Liver (tissue), 9 donors: ENCODE results near the gene ZNF205. TPM values are rescaled to one million over a fixed set of nuclear protein-coding genes. Genes with fewer than 3 reads are reported as not detected.

ENCODE experiments used
- DNase-seq: peaks from one replicate; pipeline ENCODE4 v3.0.0-alpha.2; 2017; ENCODE audit warnings: low spot score
- H3K27ac ChIP-seq, 2 donors: one replicate each; pipeline ENCODE4 v1.7.0; 2013; ENCODE audit warnings: inconsistent platforms in 2 of 2, low read length in 2 of 2, control low read depth in 1 of 2, low read depth in 1 of 2, mild to moderate bottlenecking in 1 of 2
- H3K27me3 ChIP-seq, 4 donors: one replicate each; pipeline versions ENCODE4 v1.6.1 to v1.7.0; 2013; ENCODE audit warnings: low read length in 3 of 4, inconsistent platforms in 1 of 4, mild to moderate bottlenecking in 1 of 4, moderate library complexity in 1 of 4; ENCODE audit not compliant: control insufficient read depth in 4 of 4, insufficient read depth in 4 of 4
- H3K36me3 ChIP-seq, 4 donors: one replicate each; pipeline versions ENCODE4 v1.6.1 to v1.7.0; 2013; ENCODE audit warnings: low read length in 3 of 4, mild to moderate bottlenecking in 3 of 4, low read depth in 1 of 4, moderate library complexity in 1 of 4; ENCODE audit not compliant: control insufficient read depth in 4 of 4, insufficient read depth in 3 of 4
- H3K4me1 ChIP-seq, 4 donors: one replicate each; pipeline versions ENCODE4 v1.6.1 to v1.7.0; 2013; ENCODE audit warnings: low read length in 3 of 4, mild to moderate bottlenecking in 3 of 4, moderate library complexity in 1 of 4; ENCODE audit not compliant: control insufficient read depth in 4 of 4, insufficient read depth in 4 of 4
- H3K4me3 ChIP-seq, 3 donors: one replicate each; pipeline versions ENCODE4 v1.6.1 to v1.7.0; 2013; ENCODE audit warnings: low read length in 3 of 3, control low read depth in 1 of 3, low read depth in 1 of 3, mild to moderate bottlenecking in 1 of 3
- H3K9ac ChIP-seq, 2 donors: one replicate each; pipeline ENCODE4 v1.7.0; 2013; ENCODE audit warnings: low read length in 2 of 2, mild to moderate bottlenecking in 2 of 2, moderate library complexity in 2 of 2, control low read depth in 1 of 2, low read depth in 1 of 2
- H3K9me3 ChIP-seq, 4 donors: one replicate each; pipeline versions ENCODE4 v1.6.1 to v1.7.0; 2013; ENCODE audit warnings: low read length in 3 of 4; ENCODE audit not compliant: control insufficient read depth in 4 of 4
- EGR1 ChIP-seq, 2 donors: IDR thresholded peaks; 2 replicates each; pipeline ENCODE4 v1.6.1; 2016 to 2018; ENCODE audit warnings: antibody characterized with exemption in 2 of 2, low read depth in 2 of 2
- FOXA1 ChIP-seq: IDR thresholded peaks from 2 replicates; pipeline ENCODE4 v1.6.1; 2016; ENCODE audit warnings: antibody characterized with exemption
- FOXA2 ChIP-seq: IDR thresholded peaks from 2 replicates; pipeline ENCODE4 v1.6.1; 2016; ENCODE audit warnings: antibody characterized with exemption
- GABPA ChIP-seq, 2 donors: IDR thresholded peaks in 1 of 2; conservative IDR thresholded peaks in 1 of 2; 2 replicates each; pipeline ENCODE4 v1.6.1; 2016; ENCODE audit warnings: antibody characterized with exemption in 2 of 2, mild to moderate bottlenecking in 1 of 2, moderate library complexity in 1 of 2
- HNF4A ChIP-seq, 2 donors: conservative IDR thresholded peaks; 2 replicates each; pipeline ENCODE4 v1.6.1; 2016; ENCODE audit warnings: antibody characterized with exemption in 2 of 2, mild to moderate bottlenecking in 2 of 2
- HNF4G ChIP-seq: IDR thresholded peaks from 2 replicates; pipeline ENCODE4 v1.6.1; 2016; ENCODE audit warnings: antibody characterized with exemption
- JUND ChIP-seq, 2 donors: IDR thresholded peaks; 2 replicates each; pipeline ENCODE4 v1.6.1; 2016; ENCODE audit warnings: antibody characterized with exemption in 2 of 2
- NR2F2 ChIP-seq: IDR thresholded peaks from 2 replicates; pipeline ENCODE4 v1.6.1; 2016; ENCODE audit warnings: antibody characterized with exemption
- RAD21 ChIP-seq, 2 donors: IDR thresholded peaks; 2 replicates each; pipeline ENCODE4 v1.6.1; 2016; ENCODE audit warnings: antibody characterized with exemption in 2 of 2, mild to moderate bottlenecking in 2 of 2
- RXRA ChIP-seq, 2 donors: IDR thresholded peaks; 2 replicates each; pipeline ENCODE4 v1.6.1; 2017 to 2018; ENCODE audit warnings: antibody characterized with exemption in 2 of 2, mild to moderate bottlenecking in 1 of 2
- SP1 ChIP-seq: IDR thresholded peaks from 2 replicates; pipeline ENCODE4 v1.6.1; 2018; ENCODE audit warnings: antibody characterized with exemption, mild to moderate bottlenecking
- TAF1 ChIP-seq: conservative IDR thresholded peaks from 2 replicates; pipeline ENCODE4 v1.6.1; 2016; ENCODE audit warnings: antibody characterized with exemption, mild to moderate bottlenecking
- YY1 ChIP-seq: IDR thresholded peaks from 2 replicates; pipeline ENCODE4 v1.6.1; 2016; ENCODE audit warnings: antibody characterized with exemption, mild to moderate bottlenecking
- WGBS: extraction: QIAGEN DNeasy Blood & Tissue Kit; methylation state at CpG from one replicate; pipeline ENCODE4 v1.1.7; 2013; 5-methylcytosine and 5-hydroxymethylcytosine counted together
- polyA plus RNA-seq, 2 donors: library from polyadenylated mRNA; stranded (reverse) in 1 of 2; unstranded in 1 of 2; fragments of 200-250 nt in 1 of 2; fragments of >200 nt in 1 of 2; fragmentation: Nextera tagmentation in 1 of 2; extraction: Ambion mirVana in 1 of 2; gene quantifications; one replicate each; pipeline versions ENCODE4 v1.2.1 to v1.2.3, GENCODE V29; 2013 to 2015
- total RNA-seq, 2 donors: library from RNA; depleted of rRNA; stranded (reverse); fragments of >200 nt; gene quantifications; one replicate each; pipeline ENCODE4 v1.2.3, GENCODE V29; 2014
- TF ChIP-seq, protein P1 (sequence below): IDR thresholded peaks from 2 replicates; pipeline ENCODE4 v1.6.1; 2016; ENCODE audit warnings: antibody characterized with exemption
- TF ChIP-seq, protein P2 (sequence below): IDR thresholded peaks from 2 replicates; pipeline ENCODE4 v1.6.1; 2016; ENCODE audit warnings: antibody characterized with exemption
- TF ChIP-seq, protein P3 (sequence below): fragments of 150-350 bp; IDR thresholded peaks from 2 replicates; pipeline ENCODE4 v1.5.1; 2017; ENCODE audit warnings: improper control_type of control experiment, low read depth, low read length; ENCODE audit not compliant: missing input control
- TF ChIP-seq, protein P4 (sequence below): IDR thresholded peaks from 2 replicates; pipeline ENCODE4 v1.6.1; 2016; ENCODE audit warnings: antibody characterized with exemption
- TF ChIP-seq, protein P5 (sequence below): IDR thresholded peaks from 2 replicates; pipeline ENCODE4 v1.6.1; 2016; ENCODE audit warnings: antibody characterized with exemption, mild to moderate bottlenecking
- donor health status: healthy.
- donor health status: healthy.
- donor health status: healthy.
- donor health status: healthy.
- donor health status: healthy.

The ZNF205 gene
- total and polyA plus RNA-seq, 4 donors: 2.0 to 6.9 (median 5.0) TPM

DNA sequence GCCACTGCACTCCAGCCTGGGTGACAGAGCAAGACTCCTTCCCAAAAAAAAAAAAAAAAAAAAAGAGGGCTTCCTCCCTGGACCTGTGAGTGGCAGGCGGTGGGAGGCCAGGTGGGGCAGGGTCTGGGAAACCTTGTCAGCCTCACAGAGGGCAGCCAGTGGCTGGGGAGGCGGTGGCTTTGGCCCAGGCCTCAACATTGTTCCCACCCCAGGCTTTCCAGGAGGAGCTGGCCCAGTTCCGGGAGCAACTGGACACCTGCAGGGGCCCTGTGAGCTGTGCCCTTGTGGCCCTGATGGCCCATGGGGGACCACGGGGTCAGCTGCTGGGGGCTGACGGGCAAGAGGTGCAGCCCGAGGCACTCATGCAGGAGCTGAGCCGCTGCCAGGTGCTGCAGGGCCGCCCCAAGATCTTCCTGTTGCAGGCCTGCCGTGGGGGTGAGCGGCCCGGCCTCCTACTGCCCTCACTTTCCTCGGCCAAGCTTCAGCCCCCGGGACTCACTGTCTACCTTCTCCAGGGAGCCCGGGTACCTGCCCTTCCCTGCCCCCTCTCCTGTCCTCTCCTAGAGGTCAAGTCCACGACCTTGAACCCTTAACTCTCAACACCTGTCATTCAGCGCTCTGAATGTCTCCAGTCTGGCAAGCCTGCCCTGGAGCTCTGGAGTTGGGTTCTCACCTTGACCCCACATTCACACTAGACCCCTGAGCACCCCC lies 34.8 kb downstream of the ZNF205 start:
- H3K27me3 ChIP-seq: no peaks in the 10 kb centered on the region
- TF ChIP-seq RXRA (IDR thresholded peaks at IDR 0.05): no peak
- TF ChIP-seq, protein P1, sequence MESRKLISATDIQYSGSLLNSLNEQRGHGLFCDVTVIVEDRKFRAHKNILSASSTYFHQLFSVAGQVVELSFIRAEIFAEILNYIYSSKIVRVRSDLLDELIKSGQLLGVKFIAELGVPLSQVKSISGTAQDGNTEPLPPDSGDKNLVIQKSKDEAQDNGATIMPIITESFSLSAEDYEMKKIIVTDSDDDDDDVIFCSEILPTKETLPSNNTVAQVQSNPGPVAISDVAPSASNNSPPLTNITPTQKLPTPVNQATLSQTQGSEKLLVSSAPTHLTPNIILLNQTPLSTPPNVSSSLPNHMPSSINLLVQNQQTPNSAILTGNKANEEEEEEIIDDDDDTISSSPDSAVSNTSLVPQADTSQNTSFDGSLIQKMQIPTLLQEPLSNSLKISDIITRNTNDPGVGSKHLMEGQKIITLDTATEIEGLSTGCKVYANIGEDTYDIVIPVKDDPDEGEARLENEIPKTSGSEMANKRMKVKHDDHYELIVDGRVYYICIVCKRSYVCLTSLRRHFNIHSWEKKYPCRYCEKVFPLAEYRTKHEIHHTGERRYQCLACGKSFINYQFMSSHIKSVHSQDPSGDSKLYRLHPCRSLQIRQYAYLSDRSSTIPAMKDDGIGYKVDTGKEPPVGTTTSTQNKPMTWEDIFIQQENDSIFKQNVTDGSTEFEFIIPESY: no peak
- no peak for TF ChIP-seq RAD21 (IDR thresholded peaks at IDR 0.05)
- TF ChIP-seq, protein P2, sequence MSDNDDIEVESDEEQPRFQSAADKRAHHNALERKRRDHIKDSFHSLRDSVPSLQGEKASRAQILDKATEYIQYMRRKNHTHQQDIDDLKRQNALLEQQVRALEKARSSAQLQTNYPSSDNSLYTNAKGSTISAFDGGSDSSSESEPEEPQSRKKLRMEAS: no peak
- TF ChIP-seq HNF4A (conservative IDR thresholded peaks at IDR 0.05): no peak
- no peak for TF ChIP-seq SP1
- no peak for TF ChIP-seq JUND (IDR thresholded peaks at IDR 0.05)
- no peak for TF ChIP-seq EGR1 (IDR thresholded peaks at IDR 0.05; ENCODE audit: low read depth in 2 of 2)
- TF ChIP-seq HNF4G: no peak
- TF ChIP-seq FOXA2: no peak
- TF ChIP-seq, protein P3, sequence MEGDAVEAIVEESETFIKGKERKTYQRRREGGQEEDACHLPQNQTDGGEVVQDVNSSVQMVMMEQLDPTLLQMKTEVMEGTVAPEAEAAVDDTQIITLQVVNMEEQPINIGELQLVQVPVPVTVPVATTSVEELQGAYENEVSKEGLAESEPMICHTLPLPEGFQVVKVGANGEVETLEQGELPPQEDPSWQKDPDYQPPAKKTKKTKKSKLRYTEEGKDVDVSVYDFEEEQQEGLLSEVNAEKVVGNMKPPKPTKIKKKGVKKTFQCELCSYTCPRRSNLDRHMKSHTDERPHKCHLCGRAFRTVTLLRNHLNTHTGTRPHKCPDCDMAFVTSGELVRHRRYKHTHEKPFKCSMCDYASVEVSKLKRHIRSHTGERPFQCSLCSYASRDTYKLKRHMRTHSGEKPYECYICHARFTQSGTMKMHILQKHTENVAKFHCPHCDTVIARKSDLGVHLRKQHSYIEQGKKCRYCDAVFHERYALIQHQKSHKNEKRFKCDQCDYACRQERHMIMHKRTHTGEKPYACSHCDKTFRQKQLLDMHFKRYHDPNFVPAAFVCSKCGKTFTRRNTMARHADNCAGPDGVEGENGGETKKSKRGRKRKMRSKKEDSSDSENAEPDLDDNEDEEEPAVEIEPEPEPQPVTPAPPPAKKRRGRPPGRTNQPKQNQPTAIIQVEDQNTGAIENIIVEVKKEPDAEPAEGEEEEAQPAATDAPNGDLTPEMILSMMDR: no peak
- TF ChIP-seq, protein P4, sequence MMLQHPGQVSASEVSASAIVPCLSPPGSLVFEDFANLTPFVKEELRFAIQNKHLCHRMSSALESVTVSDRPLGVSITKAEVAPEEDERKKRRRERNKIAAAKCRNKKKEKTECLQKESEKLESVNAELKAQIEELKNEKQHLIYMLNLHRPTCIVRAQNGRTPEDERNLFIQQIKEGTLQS: no peak
- no peak for TF ChIP-seq TAF1
- no peak for TF ChIP-seq NR2F2
- no peak for TF ChIP-seq YY1
- TF ChIP-seq, protein P5, sequence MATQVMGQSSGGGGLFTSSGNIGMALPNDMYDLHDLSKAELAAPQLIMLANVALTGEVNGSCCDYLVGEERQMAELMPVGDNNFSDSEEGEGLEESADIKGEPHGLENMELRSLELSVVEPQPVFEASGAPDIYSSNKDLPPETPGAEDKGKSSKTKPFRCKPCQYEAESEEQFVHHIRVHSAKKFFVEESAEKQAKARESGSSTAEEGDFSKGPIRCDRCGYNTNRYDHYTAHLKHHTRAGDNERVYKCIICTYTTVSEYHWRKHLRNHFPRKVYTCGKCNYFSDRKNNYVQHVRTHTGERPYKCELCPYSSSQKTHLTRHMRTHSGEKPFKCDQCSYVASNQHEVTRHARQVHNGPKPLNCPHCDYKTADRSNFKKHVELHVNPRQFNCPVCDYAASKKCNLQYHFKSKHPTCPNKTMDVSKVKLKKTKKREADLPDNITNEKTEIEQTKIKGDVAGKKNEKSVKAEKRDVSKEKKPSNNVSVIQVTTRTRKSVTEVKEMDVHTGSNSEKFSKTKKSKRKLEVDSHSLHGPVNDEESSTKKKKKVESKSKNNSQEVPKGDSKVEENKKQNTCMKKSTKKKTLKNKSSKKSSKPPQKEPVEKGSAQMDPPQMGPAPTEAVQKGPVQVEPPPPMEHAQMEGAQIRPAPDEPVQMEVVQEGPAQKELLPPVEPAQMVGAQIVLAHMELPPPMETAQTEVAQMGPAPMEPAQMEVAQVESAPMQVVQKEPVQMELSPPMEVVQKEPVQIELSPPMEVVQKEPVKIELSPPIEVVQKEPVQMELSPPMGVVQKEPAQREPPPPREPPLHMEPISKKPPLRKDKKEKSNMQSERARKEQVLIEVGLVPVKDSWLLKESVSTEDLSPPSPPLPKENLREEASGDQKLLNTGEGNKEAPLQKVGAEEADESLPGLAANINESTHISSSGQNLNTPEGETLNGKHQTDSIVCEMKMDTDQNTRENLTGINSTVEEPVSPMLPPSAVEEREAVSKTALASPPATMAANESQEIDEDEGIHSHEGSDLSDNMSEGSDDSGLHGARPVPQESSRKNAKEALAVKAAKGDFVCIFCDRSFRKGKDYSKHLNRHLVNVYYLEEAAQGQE: no peak
- no peak for TF ChIP-seq GABPA (IDR thresholded peaks at IDR 0.05 in 1 of 2, conservative IDR thresholded peaks at IDR 0.05 in 1 of 2)
- TF ChIP-seq FOXA1: no peak
- H3K4me1 ChIP-seq: peaks cover 11 to 38% (median 25%) of the 10 kb centered on the region in 4 donors
- no peaks in the 10 kb centered on the region for H3K9me3 ChIP-seq
- H3K9ac ChIP-seq: no peak overlapping the region
- no peak overlapping the region for H3K4me3 ChIP-seq
- DNase-seq: no peak
- no peak overlapping the region for H3K27ac ChIP-seq
- WGBS: 91% methylated on average over 16 of the region's 16 CpGs
- H3K36me3 ChIP-seq: peaks cover 0 to 3% (median 0%) of the 10 kb centered on the region in 4 donors
